GM12874 (cell line): Measurements from ENCODE around the gene MACROD2.

Experiments used
- CTCF ChIP-seq: IDR thresholded peaks from 2 replicates; pipeline ENCODE4 v1.5.1; 2011; ENCODE audit warnings: low read depth, mild to moderate bottlenecking, control low read depth, low read length, moderate library complexity; ENCODE audit not compliant: insufficient read depth

MACROD2 gene

GRCh38 chr20:15836634-15837033 is 1841.3 kb downstream of the MACROD2 start:
- TF ChIP-seq CTCF = no peak

- no peak for TF ChIP-seq CTCF
Observed at GRCh38 chr20:15837563-15837962, 1842.2 kb downstream of the MACROD2 start.

GRCh38 chr20:15838466-15838865 is 1843.2 kb downstream of the MACROD2 start:
- TF ChIP-seq CTCF = no peak

GRCh38 chr20:15840636-15841301 is 1845.5 kb downstream of the MACROD2 start:
- TF ChIP-seq CTCF = no peak

- TF ChIP-seq CTCF = no peak
Observed at GRCh38 chr20:15842872-15843271, 1847.6 kb downstream of the MACROD2 start.

GRCh38 chr20:15843777-15844176 is 1848.5 kb downstream of the MACROD2 start:
- TF ChIP-seq CTCF = no peak

GRCh38 chr20:15847196-15847784 is 1852.0 kb downstream of the MACROD2 start:
- TF ChIP-seq CTCF = no peak
